HepG2 (cell line): ENCODE results near the gene PLEKHG5. TPM values are rescaled to one million over a fixed set of nuclear protein-coding genes. Genes with fewer than 3 reads are reported as not detected.

ENCODE experiments used
- CEBPZ ChIP-seq: IDR thresholded peaks from 2 replicates; pipeline ENCODE4 v1.6.1; 2012; ENCODE audit warnings: low read length, improper control_type of control experiment
- CSRNP1 ChIP-seq: sonication (generic); formaldehyde crosslinking; IDR thresholded peaks from 2 replicates; pipeline ENCODE4 v1.8.1; 2023; ENCODE audit warnings: mild to moderate bottlenecking, missing genetic modification reagents
- EZH2 ChIP-seq: conservative IDR thresholded peaks from 2 replicates; pipeline ENCODE4 v1.6.1; 2012; ENCODE audit warnings: mild to moderate bottlenecking, low read depth, low read length, moderate library complexity
- FOXO4 ChIP-seq: sonication (generic); formaldehyde crosslinking; conservative IDR thresholded peaks from 2 replicates; pipeline ENCODE4 v1.8.1; 2023; ENCODE audit warnings: missing genetic modification reagents
- HNRNPL ChIP-seq: fragments of 200-400 bp; formaldehyde crosslinking; IDR thresholded peaks from 2 replicates; pipeline ENCODE4 v1.6.1; 2017; ENCODE audit warnings: mild to moderate bottlenecking, low read depth, low read length
- KDM2A ChIP-seq: sonication (generic); formaldehyde crosslinking; IDR thresholded peaks from 2 replicates; pipeline ENCODE4 v1.4.0; 2020; ENCODE audit warnings: low read depth, missing genetic modification reagents, borderline replicate concordance
- NCOA2 ChIP-seq: sonication (generic); formaldehyde crosslinking; IDR thresholded peaks from 2 replicates; pipeline ENCODE4 v1.8.0; 2022; ENCODE audit warnings: inconsistent platforms
- NR2F6 ChIP-seq, 2 experiments: IDR thresholded peaks; 2 replicates each; pipeline ENCODE4 v1.6.1; 2016; ENCODE audit warnings: antibody characterized with exemption in 1 of 2, mild to moderate bottlenecking in 1 of 2
- SMC3 ChIP-seq: IDR thresholded peaks from 2 replicates; pipeline ENCODE4 v1.6.1; 2011; ENCODE audit warnings: low read length, improper control_type of control experiment
- SOX6 ChIP-seq, 2 experiments: fragments of 450-650 bp in 1 of 2; sonication (generic) in 1 of 2; formaldehyde crosslinking in 1 of 2; IDR thresholded peaks; 2 replicates each; pipeline versions ENCODE4 v1.4.0 to v1.6.1; 2017 to 2020; ENCODE audit warnings: antibody characterized with exemption in 1 of 2, mild to moderate bottlenecking in 1 of 2, missing genetic modification reagents in 1 of 2
- ZBTB49 ChIP-seq: sonication (generic); formaldehyde crosslinking; IDR thresholded peaks from 2 replicates; pipeline ENCODE4 v1.4.0; 2020; ENCODE audit warnings: missing genetic modification reagents, borderline replicate concordance
- ZNF207 ChIP-seq: fragments of 450-650 bp; IDR thresholded peaks from 2 replicates; pipeline ENCODE4 v1.6.1; 2016; ENCODE audit warnings: antibody characterized with exemption, borderline replicate concordance
- ZNF687 ChIP-seq: sonication (generic); formaldehyde crosslinking; IDR thresholded peaks from 2 replicates; pipeline ENCODE4 v1.5.1; 2020; ENCODE audit warnings: mild to moderate bottlenecking, missing genetic modification reagents, moderate library complexity
- ZNF839 ChIP-seq: sonication (generic); formaldehyde crosslinking; IDR thresholded peaks from 2 replicates; pipeline ENCODE4 v1.4.0; 2020; ENCODE audit warnings: missing genetic modification reagents, mild to moderate bottlenecking, borderline replicate concordance
- polyA plus RNA-seq, 8 experiments: library from polyadenylated mRNA; depleted of rRNA in 3 of 8; stranded (reverse) in 7 of 8; unstranded in 1 of 8; fragments of >200 nt; fragmentation: Illumina TruSeq in 4 of 8; extraction: Trizol in 4 of 8; gene quantifications; 2 replicates each; pipeline versions ENCODE4 v1.2.1 to v1.2.3, GENCODE V29; 2011 to 2016; ENCODE audit warnings: low read depth in 4 of 8, missing spikeins in 1 of 8, mixed read lengths in 1 of 8; ENCODE audit not compliant: insufficient read depth in 1 of 8
- total RNA-seq, 5 experiments: library from RNA; depleted of rRNA; stranded (reverse); fragments of >200 nt; fragmentation: Illumina TruSeq; extraction: Trizol; gene quantifications; 2 replicates each; pipeline ENCODE4 v1.2.3, GENCODE V29; 2016; ENCODE audit warnings: low read depth in 1 of 5

PLEKHG5 gene
- total and polyA plus RNA-seq, 2 of the 13 experiments (the other 11 are each of a cell fraction or from before 2014, with no cell fraction given): 1.9 to 3.5 TPM

GRCh38 chr1:6423321-6423999 is 68.0 kb downstream of the PLEKHG5 start (continued):
- TF ChIP-seq HNRNPL (peak; percentile 58; the same call in 1 of the 2 replicates), CEBPZ (no peak), SMC3 (peak; percentile 29; the same call in 1 of the 2 replicates), NR2F6 (IDR thresholded peaks at IDR 0.05) (no peak), NR2F6 (CRISPR knock-in tag; IDR thresholded peaks at IDR 0.05) (peak; percentile 40; the same call in 1 of the 2 replicates), FOXO4 (CRISPR knock-in tag) (0 out of 2 replicates have a peak, but pooled peaks have one; percentile 63), SOX6 (IDR thresholded peaks at IDR 0.05) (no peak), SOX6 (CRISPR knock-in tag; IDR thresholded peaks at IDR 0.05) (no peak), KDM2A (CRISPR knock-in tag) (peak; percentile 54; the same call in 1 of the 2 replicates), ZNF687 (0 out of 2 replicates have a peak, but pooled peaks have one; percentile 17), NCOA2 (CRISPR knock-in tag) (no peak), ZNF207 (no peak), CSRNP1 (CRISPR knock-in tag) (no peak), EZH2 (0 out of 2 replicates have a peak, but pooled peaks have one; percentile 87), ZBTB49 (CRISPR knock-in tag) (no peak), ZNF839 (CRISPR knock-in tag) (no peak)
